Peyer's patch (tissue), 4 donors: ENCODE data around the gene FAM120C. TPM values are rescaled to one million over a fixed set of nuclear protein-coding genes. Genes with fewer than 3 reads are reported as not detected.

Experiments used
- DNase-seq, 3 donors: peaks; one replicate each; pipeline ENCODE4 v3.0.0-alpha.2; 2017 to 2019
- H3K27ac ChIP-seq, 4 donors: fragments of 200-600 bp; sonication (generic); one replicate each; pipeline ENCODE4 v1.5.1; 2016 to 2019
- H3K27me3 ChIP-seq, 2 donors: fragments of 200-600 bp; sonication (generic); one replicate each; pipeline ENCODE4 v1.5.1; 2019
- H3K36me3 ChIP-seq, 3 donors: fragments of 200-600 bp; sonication (generic); one replicate each; pipeline ENCODE4 v1.5.1; 2016 to 2019
- H3K4me1 ChIP-seq, 4 donors: fragments of 200-600 bp; sonication (generic); one replicate each; pipeline ENCODE4 v1.5.1; 2016 to 2019
- H3K4me3 ChIP-seq, 4 donors: fragments of 200-600 bp; sonication (generic); 1 replicate in 3 of 4; 2 replicates in 1 of 4; pipeline ENCODE4 v1.5.1; 2016 to 2019; ENCODE audit warnings: mild to moderate bottlenecking in 1 of 4
- H3K9me3 ChIP-seq, 4 donors: fragments of 200-600 bp; sonication (generic); one replicate each; pipeline ENCODE4 v1.5.1; 2016 to 2019; ENCODE audit warnings: mild to moderate bottlenecking in 1 of 4
- CTCF ChIP-seq, 6 experiments: fragments of 450-650 bp in 4 of 6; fragments of 200-600 bp in 2 of 6; sonication (generic) in 1 of 6; IDR thresholded peaks; one replicate each; pipeline ENCODE4 v1.5.1; 2017 to 2019; ENCODE audit warnings: antibody characterized with exemption in 6 of 6, mild to moderate bottlenecking in 3 of 6, moderate library complexity in 1 of 6
- POLR2A ChIP-seq, 2 donors: fragments of 450-650 bp; IDR thresholded peaks; one replicate each; pipeline ENCODE4 v1.5.1; 2017; ENCODE audit warnings: antibody characterized with exemption in 2 of 2, mild to moderate bottlenecking in 2 of 2, moderate library complexity in 2 of 2
- total RNA-seq, 4 donors: library from RNA; depleted of rRNA; stranded (reverse); fragments of >200 nt; gene quantifications; one replicate each; pipeline ENCODE4 v1.1.0, GENCODE V29; 2016

FAM120C gene
- total RNA-seq, 4 donors from 2014 or later: 5.0 to 12.4 (median 5.2) TPM

DNA sequence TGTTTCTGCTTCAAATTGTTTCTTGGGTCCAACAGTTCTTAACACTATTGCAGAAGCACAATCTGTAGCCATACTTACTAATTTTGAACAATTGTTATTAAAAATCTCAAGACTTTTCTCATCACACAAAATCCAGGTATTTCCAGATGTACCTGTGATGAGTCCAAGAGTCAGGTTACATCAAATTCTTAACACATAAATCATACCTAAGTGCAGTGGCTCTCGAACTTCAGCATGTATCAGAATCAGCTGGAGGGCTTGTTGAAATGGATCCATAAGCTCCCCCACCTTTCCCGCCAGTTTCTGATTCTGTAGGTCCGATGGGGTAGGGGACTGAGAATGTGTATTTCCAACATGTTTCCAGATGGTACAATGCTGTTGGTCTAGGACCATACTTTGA lies 10.6 kb downstream of the FAM120C start:
- H3K9me3 ChIP-seq: no peaks in the 10 kb centered on the region
- H3K36me3 ChIP-seq: no peaks in the 10 kb centered on the region

GRCh38 chrX:54171527-54172250 lies 11.4 kb downstream of the FAM120C start:
- Histone ChIP-seq H3K4me3 (no peak overlapping the region), H3K27ac (no peak overlapping the region), H3K9me3 (no peaks in the 10 kb centered on the region), H3K36me3 (no peaks in the 10 kb centered on the region), H3K4me1 (no peaks in the 10 kb centered on the region), H3K27me3 (no peaks in the 10 kb centered on the region)
- DNase-seq: no peak
- TF ChIP-seq CTCF (IDR thresholded peaks at IDR 0.05) (no peak), POLR2A (IDR thresholded peaks at IDR 0.05) (no peak)

More for the DNA sequence above, 10.6 kb downstream of the FAM120C start:
- H3K4me3 ChIP-seq: no peak overlapping the region
- H3K4me1 ChIP-seq: no peaks in the 10 kb centered on the region
- H3K27me3 ChIP-seq: no peaks in the 10 kb centered on the region
- TF ChIP-seq CTCF (IDR thresholded peaks at IDR 0.05) (no peak), POLR2A (IDR thresholded peaks at IDR 0.05) (no peak)
- no peak overlapping the region for H3K27ac ChIP-seq
- DNase-seq: no peak

GRCh38 chrX:54171091-54171490 lies 12.0 kb downstream of the FAM120C start:
- TF ChIP-seq CTCF (IDR thresholded peaks at IDR 0.05) (no peak), POLR2A (IDR thresholded peaks at IDR 0.05) (no peak)
- Histone ChIP-seq H3K27ac (no peak overlapping the region), H3K36me3 (no peaks in the 10 kb centered on the region), H3K27me3 (no peaks in the 10 kb centered on the region), H3K4me3 (no peak overlapping the region), H3K9me3 (no peaks in the 10 kb centered on the region), H3K4me1 (no peaks in the 10 kb centered on the region)
- DNase-seq: no peak

- Histone ChIP-seq H3K4me3 (no peak overlapping the region), H3K9me3 (no peaks in the 10 kb centered on the region), H3K27ac (no peak overlapping the region), H3K27me3 (no peaks in the 10 kb centered on the region), H3K4me1 (no peaks in the 10 kb centered on the region), H3K36me3 (no peaks in the 10 kb centered on the region)
- DNase-seq: no peak
- TF ChIP-seq CTCF (IDR thresholded peaks at IDR 0.05): no peak
- no peak for TF ChIP-seq POLR2A (IDR thresholded peaks at IDR 0.05)
These were observed 16.1 kb downstream of the FAM120C start for GRCh38 chrX:54166915-54167314.

DNA sequence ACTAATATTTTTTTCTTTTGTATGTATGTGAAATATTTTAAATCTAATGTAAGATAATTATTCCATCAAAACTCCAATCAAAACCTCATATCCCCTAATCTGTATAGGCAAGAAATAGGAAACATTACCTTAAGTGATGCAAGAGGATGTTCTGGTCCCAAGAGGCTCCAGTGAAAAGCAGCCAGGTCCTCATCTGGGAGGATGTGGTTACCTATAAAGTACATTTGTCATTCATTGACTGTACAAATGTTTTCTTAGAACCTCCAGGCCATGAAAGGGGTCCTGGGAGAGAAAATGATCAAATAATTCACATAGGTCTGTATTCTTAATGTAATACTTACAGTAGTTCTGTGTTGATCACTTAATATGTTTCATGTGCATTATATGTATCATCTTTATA lies 25.5 kb downstream of the FAM120C start:
- Histone ChIP-seq H3K27me3 (no peaks in the 10 kb centered on the region), H3K27ac (no peak overlapping the region), H3K9me3 (no peaks in the 10 kb centered on the region), H3K4me3 (no peak overlapping the region), H3K36me3 (no peaks in the 10 kb centered on the region), H3K4me1 (no peaks in the 10 kb centered on the region)
- TF ChIP-seq POLR2A (IDR thresholded peaks at IDR 0.05): no peak
- TF ChIP-seq CTCF (IDR thresholded peaks at IDR 0.05): no peak
- no peak for DNase-seq
